Measurements from ENCODE around the gene SLC38A9.
"Not testable (repeated sequence)": the region's sequence is repeated elsewhere in the genome, so short reads cannot be mapped to it uniquely, and the experiment has no call there.

Gene SLC38A9

DNA sequence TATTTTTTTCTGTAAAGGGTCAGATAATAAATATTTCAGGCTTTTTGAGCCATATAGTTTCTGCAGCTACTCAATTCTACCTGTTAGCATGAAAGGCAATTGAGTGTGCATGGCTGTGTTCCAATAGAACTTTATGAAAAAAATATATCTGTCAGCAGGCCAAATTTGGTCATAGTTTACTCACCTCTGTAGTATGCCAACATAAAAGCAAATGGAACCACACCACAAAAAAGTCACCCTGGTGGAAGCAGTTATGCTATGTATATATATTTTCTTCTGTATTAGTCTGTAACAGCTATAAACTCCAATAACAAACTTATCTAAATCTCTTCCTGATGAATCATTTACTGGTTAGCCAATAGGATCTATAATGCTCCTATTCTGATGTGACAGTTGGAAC, 3.4 kb downstream of the SLC38A9 start:
- no peak for DNase-seq (ENCODE audit: low spot score)
- no peak overlapping the region for H3K27ac ChIP-seq
- no peak overlapping the region for H3K4me3 ChIP-seq
- TF ChIP-seq, protein P1, sequence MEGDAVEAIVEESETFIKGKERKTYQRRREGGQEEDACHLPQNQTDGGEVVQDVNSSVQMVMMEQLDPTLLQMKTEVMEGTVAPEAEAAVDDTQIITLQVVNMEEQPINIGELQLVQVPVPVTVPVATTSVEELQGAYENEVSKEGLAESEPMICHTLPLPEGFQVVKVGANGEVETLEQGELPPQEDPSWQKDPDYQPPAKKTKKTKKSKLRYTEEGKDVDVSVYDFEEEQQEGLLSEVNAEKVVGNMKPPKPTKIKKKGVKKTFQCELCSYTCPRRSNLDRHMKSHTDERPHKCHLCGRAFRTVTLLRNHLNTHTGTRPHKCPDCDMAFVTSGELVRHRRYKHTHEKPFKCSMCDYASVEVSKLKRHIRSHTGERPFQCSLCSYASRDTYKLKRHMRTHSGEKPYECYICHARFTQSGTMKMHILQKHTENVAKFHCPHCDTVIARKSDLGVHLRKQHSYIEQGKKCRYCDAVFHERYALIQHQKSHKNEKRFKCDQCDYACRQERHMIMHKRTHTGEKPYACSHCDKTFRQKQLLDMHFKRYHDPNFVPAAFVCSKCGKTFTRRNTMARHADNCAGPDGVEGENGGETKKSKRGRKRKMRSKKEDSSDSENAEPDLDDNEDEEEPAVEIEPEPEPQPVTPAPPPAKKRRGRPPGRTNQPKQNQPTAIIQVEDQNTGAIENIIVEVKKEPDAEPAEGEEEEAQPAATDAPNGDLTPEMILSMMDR (IDR thresholded peaks at IDR 0.05) = no peak

DNA sequence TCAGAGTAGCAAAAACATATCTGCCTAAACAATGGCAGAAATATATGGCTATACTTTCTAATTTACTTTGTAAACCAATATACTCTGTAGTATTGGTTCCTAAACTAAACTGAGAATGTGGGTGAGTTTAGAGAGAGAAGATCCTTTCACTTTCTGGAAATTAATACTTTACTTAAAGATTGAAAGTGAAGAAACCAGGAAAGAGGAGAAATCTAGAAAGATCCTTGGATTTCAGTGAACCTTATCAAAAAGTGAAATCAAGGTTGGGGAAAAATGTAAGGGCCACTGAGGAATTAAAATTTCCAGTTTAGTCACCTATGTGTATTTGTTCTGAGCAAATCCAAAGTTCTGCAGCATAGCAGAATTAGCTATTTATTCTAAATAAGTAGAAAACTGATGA, 5.9 kb downstream of the SLC38A9 start:
- DNase-seq (ENCODE audit: low spot score) = no peak
- TF ChIP-seq, protein P1 (IDR thresholded peaks at IDR 0.05) = no peak
- Histone ChIP-seq H3K4me3 (no peak overlapping the region), H3K27ac (no peak overlapping the region)

DNA sequence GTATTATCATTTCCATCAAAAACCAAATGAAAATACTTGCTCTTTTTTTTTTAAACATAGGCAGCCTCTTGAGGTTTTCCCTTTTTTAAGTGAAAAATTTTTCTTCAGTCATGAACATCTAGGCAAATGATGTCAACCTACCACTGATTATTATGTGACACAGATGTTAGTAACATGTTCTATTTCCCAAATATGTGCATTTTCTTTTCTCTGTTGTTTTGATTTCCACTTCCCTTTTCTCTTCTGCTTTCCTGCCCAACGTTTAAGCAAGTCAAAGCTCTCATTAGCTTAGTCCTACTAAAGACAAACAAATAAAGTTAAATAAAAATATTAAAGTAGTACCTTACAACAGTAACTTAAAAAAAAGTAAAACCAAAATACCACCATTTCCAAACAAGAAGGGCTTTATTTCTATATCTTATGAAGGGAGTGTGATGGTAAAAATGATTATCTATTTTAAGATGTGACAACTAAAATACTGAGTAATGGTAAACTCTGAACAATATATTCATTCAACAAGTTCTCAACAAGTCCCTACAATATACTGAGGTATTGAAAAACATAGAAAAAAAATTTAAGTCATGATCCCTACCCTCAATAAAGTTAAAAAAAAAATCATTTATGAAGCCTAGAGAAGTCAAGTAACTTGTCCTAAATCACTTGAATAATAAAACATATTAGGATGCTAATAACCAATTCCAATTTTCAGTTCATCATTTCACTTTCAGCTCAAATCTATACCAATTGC, 9.4 kb downstream of the SLC38A9 start:
- TF ChIP-seq, protein P1 (IDR thresholded peaks at IDR 0.05) = no peak
- no peak for DNase-seq (ENCODE audit: low spot score)
- H3K27ac ChIP-seq = no peak overlapping the region
- H3K4me3 ChIP-seq = no peak overlapping the region

DNA sequence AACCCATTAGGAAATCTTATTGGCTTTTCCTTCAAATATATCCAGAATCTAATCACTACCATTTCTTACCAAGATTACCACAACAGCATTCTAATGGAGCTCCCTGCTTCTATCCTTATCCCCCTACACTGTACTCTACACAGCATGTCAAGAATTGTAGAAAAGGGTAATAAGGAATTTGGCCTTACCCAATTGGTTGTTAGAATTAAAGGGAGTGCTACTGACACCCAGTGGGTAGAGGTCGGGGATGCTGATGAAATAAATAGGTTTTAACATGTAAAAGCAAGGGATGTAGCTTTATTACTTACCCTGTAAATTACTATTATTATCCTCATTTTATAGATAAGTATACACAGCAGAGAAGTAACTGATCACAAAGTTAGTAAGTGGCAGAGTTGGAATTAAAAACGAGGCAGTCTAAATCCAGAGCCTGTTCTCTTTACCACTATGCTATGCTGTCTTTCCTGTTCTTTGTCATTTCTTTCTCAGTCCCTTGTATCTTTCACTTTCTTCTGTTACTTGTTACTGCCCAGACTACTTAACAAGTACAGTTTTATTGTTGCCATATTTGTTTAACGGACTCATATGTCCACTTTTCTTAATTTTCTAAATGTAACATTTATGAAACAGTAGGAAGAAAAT, 10.5 kb downstream of the SLC38A9 start:
- TF ChIP-seq, protein P1 (IDR thresholded peaks at IDR 0.05) = no peak
- DNase-seq (ENCODE audit: low spot score) = no peak
- no peak overlapping the region for H3K4me3 ChIP-seq
- H3K27ac ChIP-seq = no peak overlapping the region

DNA sequence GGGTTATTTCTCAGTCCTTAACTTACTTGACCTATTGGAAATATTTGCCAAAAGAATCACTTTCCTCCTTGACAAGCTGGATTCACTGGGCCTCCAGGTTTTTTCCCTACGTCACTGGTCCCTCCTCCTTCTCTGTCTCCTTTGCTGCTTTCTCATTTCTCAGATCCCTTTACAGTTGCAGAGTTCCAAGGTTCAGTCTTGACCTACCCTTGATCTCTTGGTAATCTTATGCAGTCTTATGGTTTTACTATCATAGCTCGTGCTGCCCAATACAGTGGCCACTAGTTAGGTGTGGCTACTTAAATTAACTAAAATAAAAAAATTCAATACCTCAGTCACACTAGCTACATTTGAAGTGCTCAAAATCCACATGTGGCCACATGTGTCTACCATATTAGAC, 11.4 kb downstream of the SLC38A9 start:
- Histone ChIP-seq H3K4me3 (no peak overlapping the region), H3K27ac (no peak overlapping the region)
- TF ChIP-seq, protein P1 (IDR thresholded peaks at IDR 0.05) = no peak
- DNase-seq (ENCODE audit: low spot score) = no peak

DNA sequence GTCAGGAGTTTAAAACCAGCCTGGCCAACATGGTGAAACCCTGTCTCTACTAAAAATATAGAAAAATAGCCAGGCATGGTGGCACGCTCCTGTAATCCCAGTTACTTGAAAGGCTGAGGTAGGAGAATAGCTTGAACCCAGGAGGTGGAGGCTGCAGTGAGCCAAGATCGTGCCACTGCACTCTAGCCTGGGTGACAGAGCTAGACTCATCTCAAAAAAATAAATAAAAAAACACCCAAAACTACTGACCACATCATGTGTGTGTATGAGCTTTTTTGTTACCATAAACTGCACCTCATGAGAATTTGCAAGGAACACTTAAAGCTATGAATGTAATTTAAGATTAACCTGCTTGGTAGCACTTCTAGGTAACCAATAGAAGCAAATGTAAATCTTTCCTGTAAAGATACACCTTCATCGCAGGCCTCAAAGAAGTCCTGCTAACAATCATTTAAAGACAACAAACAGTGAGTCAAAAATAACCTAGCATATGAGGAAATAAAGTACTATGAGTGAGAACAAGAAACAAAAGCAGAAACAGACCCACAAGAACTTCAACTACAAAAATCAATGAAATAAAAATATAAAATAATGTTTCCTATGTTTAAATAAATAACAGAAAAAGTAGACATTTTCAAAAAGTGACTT, 13.0 kb downstream of the SLC38A9 start:
- TF ChIP-seq, protein P1 (IDR thresholded peaks at IDR 0.05) = no peak
- H3K4me3 ChIP-seq = no peak overlapping the region
- no peak for DNase-seq (ENCODE audit: low spot score)
- no peak overlapping the region for H3K27ac ChIP-seq

DNA sequence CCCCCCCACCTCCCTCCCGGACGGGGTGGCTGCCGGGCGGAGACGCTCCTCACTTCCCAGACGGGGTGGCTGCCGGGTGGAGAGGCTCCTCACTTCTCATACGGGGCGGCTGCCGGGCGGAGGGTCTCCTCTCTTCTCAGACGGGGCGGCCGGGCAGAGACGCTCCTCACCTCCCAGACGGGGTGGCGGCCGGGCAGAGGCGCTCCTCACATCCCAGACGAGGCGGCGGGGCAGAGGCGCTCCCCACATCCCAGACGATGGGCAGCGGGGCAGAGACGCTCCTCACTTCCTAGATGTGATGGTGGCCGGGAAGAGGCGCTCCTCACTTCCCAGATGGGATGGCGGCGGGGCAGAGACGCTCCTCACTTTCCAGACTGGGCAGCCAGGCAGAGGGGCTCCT, 15.4 kb downstream of the SLC38A9 start:
- H3K27ac ChIP-seq; DNase-seq (ENCODE audit: low spot score); H3K4me3 ChIP-seq: not testable (repeated sequence)

Data from coronary artery (tissue), 2 donors.